Tibial nerve (tissue), 3 donors: ENCODE results near the gene GRIK4.

Source experiments
- CTCF ChIP-seq, 5 experiments: fragments of 200-600 bp in 3 of 5; fragments of 450-650 bp in 2 of 5; sonication (generic) in 3 of 5; IDR thresholded peaks; one replicate each; pipeline ENCODE4 v1.5.1; 2016 to 2019; ENCODE audit warnings: antibody characterized with exemption in 5 of 5, mild to moderate bottlenecking in 3 of 5, moderate library complexity in 2 of 5
- POLR2A ChIP-seq, 2 donors: fragments of 450-650 bp; IDR thresholded peaks; one replicate each; pipeline ENCODE4 v1.6.1; 2017; ENCODE audit warnings: antibody characterized with exemption in 2 of 2, mild to moderate bottlenecking in 2 of 2, moderate library complexity in 2 of 2

- no peak for TF ChIP-seq CTCF (IDR thresholded peaks at IDR 0.05)
- TF ChIP-seq POLR2A (IDR thresholded peaks at IDR 0.05), result no peak
Observed at GRCh38 chr11:120828847-120829246, 317.3 kb downstream of the GRIK4 start.
